Stimulated activated CD4-positive, alpha-beta T cell treated with anti-CD3 and anti-CD28 coated beads, Interleukin-1b, Interleukin-23, amount 100 ng/mL, for 24 hours (primary cell): ENCODE measurements around the gene WDSUB1.

Source experiments
- DNase-seq, 4 experiments: peaks; one replicate each; pipeline ENCODE4 v3.0.0-alpha.2; 2020; ENCODE audit warnings: low read depth in 4 of 4, low spot score in 1 of 4

WDSUB1 gene

DNA sequence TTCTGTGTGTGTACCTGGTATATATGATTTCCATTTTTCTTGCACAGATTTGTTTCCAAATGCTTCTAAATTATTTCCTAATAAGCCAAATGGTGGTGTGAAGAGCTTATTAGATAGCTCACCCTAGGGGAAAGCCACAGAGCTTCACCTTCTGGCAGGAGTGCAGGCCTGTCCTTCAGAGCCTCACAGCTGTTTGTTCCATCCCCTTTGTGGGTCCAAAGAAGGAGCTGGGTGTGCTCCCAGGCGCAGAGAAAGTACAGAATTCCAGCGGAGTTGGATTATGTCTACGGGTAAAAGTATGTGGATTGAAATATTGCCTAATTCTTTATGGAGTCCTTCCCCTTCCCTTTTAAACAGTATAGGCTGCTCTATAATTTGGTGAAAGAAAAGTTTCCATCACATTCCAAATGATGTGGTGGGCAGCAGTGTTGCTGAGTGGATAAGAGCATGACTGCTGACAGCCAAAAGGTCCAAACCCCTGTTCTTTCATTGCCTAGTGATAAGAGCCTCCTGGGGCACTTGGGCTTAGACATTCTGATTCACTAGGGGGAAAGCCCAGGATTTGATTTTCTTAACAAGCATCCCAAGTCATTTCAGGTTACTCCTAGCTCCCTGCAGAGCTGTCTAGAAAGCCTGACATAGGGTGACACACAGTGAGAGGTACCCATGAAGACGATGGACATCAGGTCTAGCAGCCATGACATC lies 86.6 kb downstream of the WDSUB1 start:
- no peak for DNase-seq

DNA sequence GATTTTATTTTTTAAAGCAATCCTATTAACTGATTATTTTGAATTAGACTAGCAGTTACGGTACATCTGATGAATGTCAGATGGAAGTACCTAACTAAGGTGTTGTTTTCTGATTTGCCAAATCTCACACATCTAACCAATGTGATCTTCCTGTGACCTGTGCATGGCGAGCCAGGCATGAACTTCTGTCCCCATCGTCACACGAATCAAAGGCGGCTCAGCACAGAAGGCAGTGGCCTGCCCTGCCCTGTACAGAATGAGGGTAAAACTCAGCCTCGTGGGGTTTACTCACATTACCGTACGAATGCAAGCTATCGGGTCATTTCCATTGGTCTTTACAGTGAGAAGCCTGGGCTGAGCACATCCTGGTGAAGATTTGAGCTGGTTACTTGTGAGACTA lies 87.3 kb downstream of the WDSUB1 start:
- DNase-seq, result no peak

DNA sequence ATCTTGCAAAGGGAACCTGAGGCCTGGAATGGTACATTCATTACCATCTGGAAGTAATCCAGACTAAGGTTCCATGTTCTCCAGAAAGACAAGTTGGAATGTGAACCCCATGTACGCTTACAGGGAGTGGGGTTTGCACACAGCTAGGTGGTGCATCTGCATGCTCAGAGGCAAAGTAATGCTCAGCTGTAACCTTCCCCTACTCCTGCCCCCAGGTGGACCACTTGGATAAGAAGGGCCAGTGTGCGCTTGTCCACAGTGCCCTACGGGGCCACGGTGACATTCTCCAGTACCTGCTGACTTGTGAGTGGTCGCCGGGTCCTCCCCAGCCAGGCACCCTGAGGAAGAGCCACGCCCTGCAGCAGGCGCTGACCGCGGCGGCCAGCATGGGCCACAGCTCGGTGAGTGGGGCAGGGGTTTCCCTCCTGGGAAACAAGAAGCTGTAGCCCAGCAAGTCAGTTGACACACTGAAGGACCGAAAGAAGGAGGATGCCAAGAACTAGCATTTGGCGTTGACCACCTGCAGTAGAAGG lies 90.0 kb downstream of the WDSUB1 start:
- no peak for DNase-seq

DNA sequence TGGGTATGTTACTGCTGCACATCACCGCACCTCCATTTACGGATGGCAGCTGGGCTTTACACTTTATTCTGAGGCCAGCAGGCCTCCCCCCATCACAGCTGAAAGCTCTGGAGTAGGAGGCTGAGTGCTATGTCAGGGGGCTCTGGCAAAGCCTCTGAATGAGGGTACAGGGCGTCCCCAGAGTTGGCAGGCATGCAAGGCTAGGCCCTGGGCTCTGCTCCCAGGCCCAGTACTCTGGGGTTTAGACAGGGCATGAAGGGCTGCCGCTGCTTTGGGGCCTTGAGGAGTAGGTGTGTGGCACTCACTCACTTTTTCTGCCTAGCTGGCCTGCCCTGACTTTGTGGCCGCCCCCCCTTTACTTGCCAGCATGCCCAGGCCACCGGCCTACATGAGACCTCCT lies 90.8 kb downstream of the WDSUB1 start:
- no peak for DNase-seq

DNA sequence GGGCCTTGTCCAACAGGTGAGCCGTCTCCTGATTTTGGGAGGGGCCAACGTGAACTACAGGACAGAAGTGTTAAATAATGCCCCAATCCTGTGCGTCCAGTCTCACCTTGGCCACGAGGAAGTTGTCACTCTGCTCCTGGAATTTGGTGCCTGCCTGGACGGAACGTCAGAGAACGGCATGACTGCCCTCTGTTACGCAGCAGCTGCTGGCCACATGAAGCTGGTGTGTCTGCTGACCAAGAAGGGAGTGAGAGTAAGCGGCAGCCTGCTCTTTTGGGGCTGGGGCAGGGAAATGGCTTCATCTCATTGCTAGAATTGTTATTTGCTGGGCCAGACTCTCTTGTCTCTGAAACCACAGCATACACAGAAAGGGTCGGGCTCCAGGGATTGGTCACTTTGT lies 92.3 kb downstream of the WDSUB1 start:
- no peak for DNase-seq

DNA sequence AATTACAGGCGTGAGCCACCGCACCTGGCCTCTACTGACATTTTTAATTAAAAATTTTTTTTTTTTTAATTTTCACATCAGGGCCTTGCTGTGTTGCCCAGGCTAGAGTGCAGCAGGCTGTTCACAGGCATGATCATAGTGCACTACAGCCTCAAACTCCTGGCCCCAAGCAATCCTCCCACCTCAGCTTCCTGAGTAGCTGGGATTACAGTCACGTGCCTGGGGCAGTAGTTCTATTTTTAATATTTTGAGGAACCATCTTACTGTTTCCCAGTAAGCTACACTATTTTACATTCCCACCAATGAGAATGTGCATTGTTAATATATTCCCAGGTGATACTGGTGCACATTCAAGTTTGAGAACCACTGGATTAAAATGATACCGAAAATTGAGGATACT lies 92.7 kb downstream of the WDSUB1 start:
- DNase-seq, result no peak

DNA sequence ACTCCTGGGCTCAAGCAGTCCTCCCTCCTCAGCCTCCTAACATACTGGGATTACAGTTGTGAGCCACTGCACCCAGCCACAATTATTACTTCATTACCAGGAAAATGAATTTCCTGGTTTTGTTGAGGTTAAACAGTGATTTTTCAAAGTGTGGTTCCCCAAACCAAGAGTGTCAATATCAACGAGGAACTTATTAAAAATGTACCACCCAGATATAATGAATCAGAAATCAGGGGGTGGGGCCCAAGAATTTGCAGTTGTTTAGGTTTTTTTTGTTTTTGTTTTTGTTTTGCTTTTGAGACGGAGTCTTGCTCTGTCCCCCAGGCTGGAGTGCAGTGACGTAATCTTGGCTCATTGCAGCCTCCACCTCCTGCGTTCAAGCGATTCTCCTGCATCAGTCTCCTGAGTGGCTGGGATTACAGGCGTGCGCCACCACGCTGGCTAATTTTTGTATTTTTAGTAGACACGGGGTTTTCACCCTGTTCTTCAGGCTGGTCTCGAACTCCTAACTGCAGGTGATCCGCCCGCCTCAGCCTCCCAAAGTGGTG lies 94.1 kb downstream of the WDSUB1 start:
- no peak for DNase-seq

DNA sequence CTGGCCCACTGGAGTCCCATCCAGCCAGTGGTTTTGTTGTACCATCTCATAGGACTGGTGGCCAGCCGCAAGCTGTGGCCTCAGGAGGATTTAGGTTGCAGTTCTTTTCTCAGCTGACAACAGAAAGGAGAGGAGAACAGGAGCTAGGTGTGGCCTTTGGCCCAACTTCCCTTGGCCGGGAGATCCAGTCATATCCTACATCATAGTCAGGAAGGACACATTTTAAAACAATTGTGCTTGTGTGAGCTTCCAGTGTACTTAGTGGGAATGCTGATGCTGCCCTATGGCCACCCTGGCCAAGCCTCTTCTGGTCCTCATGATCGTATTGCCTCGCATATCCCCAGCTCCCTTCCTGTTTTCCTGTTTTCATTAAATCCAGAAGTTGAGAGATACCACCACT lies 98.1 kb downstream of the WDSUB1 start:
- no peak for DNase-seq

DNA sequence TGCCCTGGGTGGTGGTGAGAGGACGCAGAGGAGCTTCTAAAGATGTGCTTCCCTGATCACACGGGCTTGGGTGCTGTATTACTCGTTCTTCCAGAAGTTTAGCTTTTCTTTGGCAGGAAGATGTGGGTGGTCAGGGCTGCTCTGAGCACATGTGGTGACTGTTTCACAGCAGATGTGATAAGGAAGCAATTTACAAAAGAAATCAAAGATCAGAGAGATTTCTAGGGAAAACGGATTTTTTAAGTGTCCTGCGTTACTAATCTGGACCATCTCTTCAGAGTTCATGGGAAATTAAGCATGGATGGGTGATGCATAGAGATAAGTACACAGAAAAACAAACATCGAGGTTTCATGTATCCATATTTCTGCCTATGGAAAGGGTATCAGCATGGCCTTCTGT lies 99.4 kb downstream of the WDSUB1 start:
- no peak for DNase-seq

DNA sequence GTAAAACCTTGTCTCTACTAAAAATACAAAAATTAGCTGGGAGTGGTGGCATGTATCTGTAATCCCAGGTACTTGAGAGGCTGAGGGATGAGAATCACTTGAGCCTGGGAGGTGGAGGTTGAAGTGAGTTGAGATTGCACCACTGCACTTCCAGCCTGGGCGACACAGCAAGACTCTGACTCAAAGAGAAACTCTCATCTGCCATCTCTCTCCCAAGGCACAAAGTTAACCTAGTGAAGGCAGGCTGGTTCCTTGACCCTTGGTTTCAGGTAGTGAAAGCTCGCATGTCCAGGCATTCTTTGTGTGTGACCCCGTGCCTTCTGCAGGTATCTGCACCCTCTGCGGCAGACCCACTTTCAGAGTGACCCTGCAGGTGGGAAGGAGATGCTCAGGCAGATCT lies 100.0 kb downstream of the WDSUB1 start:
- DNase-seq, result no peak
